HCT116 (cell line): Measurements from ENCODE around the gene ULBP1. TPM values are rescaled to one million over a fixed set of nuclear protein-coding genes. Genes with fewer than 3 reads are reported as not detected.

Experiments
- ATAC-seq: fragments of 200-7000 bp; cut with Tn5 transposase; 2 replicates; pipeline ENCODE4 v1.9.1; 2020; ENCODE audit warnings: mild to moderate bottlenecking, moderate library complexity
- BruUV-seq: library from RNA; stranded (reverse); fragments of 400-500 nt; replicated peaks from 2 replicates; lab custom pipeline; 2021; lab: Mats Ljungman, UMichigan
- CTCF ChIA-PET: fragments of 300-600 bp; sonication (Branson Sonifier 250); formaldehyde crosslinking; loops from one replicate; lab custom pipeline; 2021; ENCODE audit warnings: antibody characterized with exemption; lab: Charles Lee
- POLR2A ChIA-PET: fragments of 300-600, 350-600 bp; sonication (Branson Sonifier 250); formaldehyde crosslinking; loops from one replicate; lab custom pipeline; 2021; ENCODE audit warnings: antibody characterized with exemption; lab: Charles Lee
- RAD21 ChIA-PET, 2 experiments: fragments of 300-600 bp; sonication (Branson Sonifier 250); formaldehyde crosslinking; loops; one replicate each; lab custom pipeline; 2023; ENCODE audit warnings: low total read pairs in 2 of 2; ENCODE audit not compliant: uncharacterized antibody in 2 of 2, unreplicated experiment in 2 of 2, low non-redundant PET in 1 of 2; lab: Charles Lee
- DNase-seq: peaks from one replicate; pipeline ENCODE4 v3.0.0-alpha.2; 2010; ENCODE audit warnings: low read depth, low spot score
- H2AFZ ChIP-seq: fragments of 200-600 bp; shearing (Covaris generic), sonication (generic); 2 replicates; pipeline ENCODE4 v1.6.1; 2017; ENCODE audit warnings: low read depth, mixed run types, mixed read lengths, antibody characterized with exemption, low read length; ENCODE audit not compliant: poor library complexity, severe bottlenecking
- H3K27ac ChIP-seq: 2 replicates; pipeline ENCODE4 v1.5.1; 2012; ENCODE audit warnings: low read depth, low read length
- H3K27me3 ChIP-seq: fragments of 200-600 bp; sonication (generic); 2 replicates; pipeline ENCODE4 v1.6.1; 2016; ENCODE audit warnings: mixed run types, low read length, mixed read lengths; ENCODE audit not compliant: insufficient read depth
- H3K36me3 ChIP-seq, 2 experiments: fragments of 200-500 bp in 1 of 2; fragments of 200-600 bp in 1 of 2; sonication (Bioruptor generic) in 1 of 2; sonication (generic) in 1 of 2; 2 replicates each; pipeline versions ENCODE4 v1.5.1 to v1.6.1; 2014 to 2016; ENCODE audit warnings: low read length in 2 of 2, inconsistent platforms in 1 of 2, mixed read lengths in 1 of 2, mixed run types in 1 of 2; ENCODE audit not compliant: insufficient read depth in 2 of 2, control insufficient read depth in 1 of 2
- H3K4me1 ChIP-seq, 2 experiments: fragments of 200-600 bp in 1 of 2; sonication (generic) in 1 of 2; 2 replicates each; pipeline versions ENCODE4 v1.5.1 to v1.6.1; 2012 to 2017; ENCODE audit warnings: low read length in 2 of 2, inconsistent platforms in 1 of 2, mild to moderate bottlenecking in 1 of 2, mixed read lengths in 1 of 2, mixed run types in 1 of 2, moderate library complexity in 1 of 2; ENCODE audit not compliant: insufficient read depth in 2 of 2, control insufficient read depth in 1 of 2
- H3K4me2 ChIP-seq: fragments of 200-600 bp; sonication (generic); 2 replicates; pipeline ENCODE4 v1.6.1; 2017; ENCODE audit warnings: mixed run types, low read length, mixed read lengths
- H3K4me3 ChIP-seq, 2 experiments: fragments of 200-600 bp in 1 of 2; sonication (generic) in 1 of 2; replicated peaks in 1 of 2; 2 replicates each; pipeline ENCODE4 v1.5.1; 2011 to 2016; ENCODE audit warnings: low read length in 2 of 2, control low read depth in 1 of 2, low read depth in 1 of 2, mild to moderate bottlenecking in 1 of 2, mixed read lengths in 1 of 2, mixed run types in 1 of 2
- H3K79me2 ChIP-seq: fragments of 200-600 bp; sonication (generic); 2 replicates; pipeline ENCODE4 v1.6.1; 2017; ENCODE audit warnings: mild to moderate bottlenecking, mixed run types, low read length, moderate library complexity, mixed read lengths; ENCODE audit not compliant: insufficient read depth
- H3K9ac ChIP-seq: fragments of 200-600 bp; sonication (generic); 2 replicates; pipeline ENCODE4 v1.6.1; 2016; ENCODE audit warnings: low read length, mixed read lengths
- H3K9me2 ChIP-seq: fragments of 200-600 bp; sonication (generic), shearing (Covaris generic); 2 replicates; pipeline ENCODE4 v1.6.1; 2017; ENCODE audit warnings: mixed run types, mild to moderate bottlenecking, moderate library complexity; ENCODE audit not compliant: insufficient read depth
- H3K9me3 ChIP-seq, 2 experiments: fragments of 200-500 bp in 1 of 2; fragments of 200-600 bp in 1 of 2; sonication (Bioruptor generic) in 1 of 2; sonication (generic) in 1 of 2; 2 replicates each; pipeline ENCODE4 v1.6.1; 2014 to 2017; ENCODE audit warnings: low read length in 2 of 2, mixed read lengths in 2 of 2, inconsistent platforms in 1 of 2, low read depth in 1 of 2, mild to moderate bottlenecking in 1 of 2, mixed run types in 1 of 2, moderate library complexity in 1 of 2; ENCODE audit not compliant: control insufficient read depth in 1 of 2, insufficient read depth in 1 of 2
- H4K20me1 ChIP-seq: fragments of 200-600 bp; sonication (generic), shearing (Covaris generic); 2 replicates; pipeline ENCODE4 v1.6.1; 2017; ENCODE audit warnings: mixed run types, mild to moderate bottlenecking, moderate library complexity; ENCODE audit not compliant: insufficient read depth
- CBX3 ChIP-seq: IDR thresholded peaks from 2 replicates; pipeline ENCODE4 v1.6.1; 2012; ENCODE audit warnings: low read depth
- CEBPB ChIP-seq: IDR thresholded peaks from 2 replicates; pipeline ENCODE4 v1.6.1; 2012; ENCODE audit warnings: low read depth
- EGR1 ChIP-seq: IDR thresholded peaks from 2 replicates; pipeline ENCODE4 v1.6.1; 2012; ENCODE audit warnings: low read depth
- ELF1 ChIP-seq: IDR thresholded peaks from 2 replicates; pipeline ENCODE4 v1.6.1; 2012; ENCODE audit warnings: low read depth, borderline replicate concordance
- EZH2 ChIP-seq: fragments of 200-600 bp; sonication (generic); IDR thresholded peaks from 2 replicates; pipeline ENCODE4 v1.6.1; 2017; ENCODE audit warnings: antibody characterized with exemption, mixed run types
- EZH2phosphoT487 ChIP-seq: fragments of 200-600 bp; IDR thresholded peaks from 2 replicates; pipeline ENCODE4 v1.6.1; 2018; ENCODE audit warnings: antibody characterized with exemption, borderline replicate concordance
- FOSL1 ChIP-seq: IDR thresholded peaks from 2 replicates; pipeline ENCODE4 v1.6.1; 2012; ENCODE audit warnings: low read depth
- POLR2A ChIP-seq: IDR thresholded peaks from 2 replicates; pipeline ENCODE4 v1.7.0; 2011; ENCODE audit warnings: borderline replicate concordance; ENCODE audit not compliant: insufficient read depth, insufficient read length; ENCODE audit errors: extremely low read depth
- POLR2AphosphoS5 ChIP-seq: IDR thresholded peaks from 2 replicates; pipeline ENCODE4 v1.6.1; 2011; ENCODE audit warnings: mild to moderate bottlenecking, low read depth, low read length, moderate library complexity
- RAD21 ChIP-seq: IDR thresholded peaks from 2 replicates; pipeline ENCODE4 v1.6.1; 2012; ENCODE audit warnings: low read depth, mild to moderate bottlenecking
- REST ChIP-seq: IDR thresholded peaks from 2 replicates; pipeline ENCODE4 v1.6.1; 2012; ENCODE audit warnings: low read depth
- SIN3A ChIP-seq: IDR thresholded peaks from 2 replicates; pipeline ENCODE4 v1.6.1; 2012; ENCODE audit warnings: low read depth
- SP1 ChIP-seq: IDR thresholded peaks from 2 replicates; pipeline ENCODE4 v1.6.1; 2012; ENCODE audit warnings: low read depth
- SRF ChIP-seq: IDR thresholded peaks from 2 replicates; pipeline ENCODE4 v1.6.1; 2012; ENCODE audit warnings: low read depth
- TCF7L2 ChIP-seq: IDR thresholded peaks from 2 replicates; pipeline ENCODE4 v1.7.0; 2011; ENCODE audit warnings: borderline replicate concordance, inconsistent platforms; ENCODE audit not compliant: insufficient read depth, insufficient read length; ENCODE audit errors: extremely low read depth
- ZFX ChIP-seq: fragments of 450-650 bp; IDR thresholded peaks from 2 replicates; pipeline ENCODE4 v1.6.1; 2017
- ZNF274 ChIP-seq: fragments of 200-500 bp; sonication (Bioruptor generic); IDR thresholded peaks from 2 replicates; pipeline ENCODE4 v1.6.1; 2014; ENCODE audit warnings: mild to moderate bottlenecking, low read depth, low read length, inconsistent platforms
- intact Hi-C: fragments of 100-400 bp; cut with micrococcal nuclease; formaldehyde crosslinking; loops from 2 replicates; pipeline ENCODE4 v1.10.0; 2022
- total RNA-seq: library from RNA; stranded (reverse); gene quantifications from one replicate; pipeline ENCODE4 v1.2.1, GENCODE V29; 2021; ENCODE audit not compliant: unreplicated experiment
- TF ChIP-seq, protein P1 (sequence below): IDR thresholded peaks from 2 replicates; pipeline ENCODE4 v1.6.1; 2012

ULBP1 gene
- total RNA-seq, 1 experiment from 2014 or later: 12.4 TPM

DNA sequence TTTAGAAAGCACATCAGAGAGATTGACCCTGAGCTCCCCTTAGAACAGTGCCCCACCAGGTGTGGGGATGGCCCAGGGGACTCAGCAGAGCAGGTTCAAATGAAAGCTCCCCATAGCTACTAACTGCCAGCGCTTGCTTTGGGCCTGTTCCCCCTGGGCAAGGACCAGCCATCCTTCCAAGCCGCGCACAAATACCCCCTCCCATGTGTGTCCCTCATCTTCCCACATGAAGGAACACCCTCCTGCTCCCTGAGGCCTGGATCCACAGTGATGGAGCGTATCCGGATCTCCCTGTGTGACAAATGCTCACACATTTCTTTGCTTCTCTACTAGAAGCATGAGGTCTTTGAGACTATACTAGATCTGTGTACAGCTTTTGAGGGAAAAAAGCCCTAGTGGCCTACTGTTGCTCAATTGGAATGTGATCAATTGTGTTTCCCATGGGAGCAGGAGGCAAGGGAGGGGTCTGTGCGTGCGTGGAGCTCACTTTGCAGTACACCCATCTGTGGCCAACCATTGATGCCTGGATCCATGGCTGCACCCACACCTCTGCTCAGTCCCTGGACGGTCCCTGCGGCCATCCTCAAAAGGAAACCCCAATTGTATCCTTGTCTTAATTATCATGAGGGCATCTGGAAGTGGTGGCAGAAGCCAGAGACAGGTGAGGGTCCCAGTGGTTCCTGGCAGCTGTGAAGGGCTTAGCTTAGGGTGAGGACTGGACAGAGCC lies 39.4 kb upstream of the ULBP1 start:
- CTCF ChIA-PET: interaction anchor here (0.7 to 0.9 kb wide), 2 partner anchors 83 to 88 kb away, joined by 3 read pairs; no protein-coding TSS in a partner anchor
- intact Hi-C loops: no loop called here

More for the DNA sequence above, 39.4 kb upstream of the ULBP1 start:
- H3K9me2 ChIP-seq: no peaks in the 10 kb centered on the region
- H3K27ac ChIP-seq: no peak overlapping the region
- H3K36me3 ChIP-seq: no peaks in the 10 kb centered on the region
- no peak overlapping the region for H3K4me3 ChIP-seq
- no peak overlapping the region for H3K4me2 ChIP-seq
- BruUV-seq: no TSS peak
- peaks cover 3 to 22% of the 10 kb centered on the region in 2 experiments; a peak in 3 of 4 replicates for H3K4me1 ChIP-seq
- no peak overlapping the region for H2AFZ ChIP-seq
- RAD21 ChIA-PET: no interaction called here
- DNase-seq (no peak), ATAC-seq (no peak)
- POLR2A ChIA-PET: no interaction called here
- H3K9me3 ChIP-seq: no peaks in the 10 kb centered on the region
- H3K27me3 ChIP-seq: 0 out of 2 replicates have a peak, but pooled peaks cover 4% of the 10 kb centered on the region
- H4K20me1 ChIP-seq: no peaks in the 10 kb centered on the region
- H3K79me2 ChIP-seq: no peaks in the 10 kb centered on the region
- H3K9ac ChIP-seq: no peak overlapping the region
- TF ChIP-seq POLR2AphosphoS5: no peak
- TF ChIP-seq REST: no peak
- TF ChIP-seq CBX3: no peak
- no peak for TF ChIP-seq EGR1
- no peak for TF ChIP-seq SRF
- TF ChIP-seq, protein P1, sequence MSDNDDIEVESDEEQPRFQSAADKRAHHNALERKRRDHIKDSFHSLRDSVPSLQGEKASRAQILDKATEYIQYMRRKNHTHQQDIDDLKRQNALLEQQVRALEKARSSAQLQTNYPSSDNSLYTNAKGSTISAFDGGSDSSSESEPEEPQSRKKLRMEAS: no peak
- no peak for TF ChIP-seq ELF1
- TF ChIP-seq RAD21: no peak
- no peak for TF ChIP-seq CEBPB
- TF ChIP-seq TCF7L2: no peak
- TF ChIP-seq SP1: no peak
- no peak for TF ChIP-seq ZNF274
- TF ChIP-seq ZFX: no peak
- TF ChIP-seq EZH2phosphoT487: no peak
- no peak for TF ChIP-seq SIN3A
- no peak for TF ChIP-seq POLR2A
- TF ChIP-seq FOSL1: no peak
- TF ChIP-seq EZH2: no peak
